SJSA1 (cell line): ENCODE measurements around the gene RAB11FIP3. TPM values are rescaled to one million over a fixed set of nuclear protein-coding genes. Genes with fewer than 3 reads are reported as not detected.

Experiments
- DNase-seq, 2 experiments: peaks; one replicate each; pipeline ENCODE4 v3.0.0-alpha.2; 2015 to 2020; ENCODE audit warnings: low spot score in 2 of 2, low read depth in 1 of 2
- H3K27ac ChIP-seq: fragments of 250-450 bp; sonication (Bioruptor Pico); 2 replicates; pipeline ENCODE4 v1.5.1; 2020; ENCODE audit warnings: mild to moderate bottlenecking, moderate library complexity
- H3K27me3 ChIP-seq: fragments of 250-450 bp; sonication (Bioruptor Pico); replicated peaks from 2 replicates; pipeline ENCODE4 v1.5.1; 2020; ENCODE audit warnings: mild to moderate bottlenecking, moderate library complexity
- H3K36me3 ChIP-seq: fragments of 250-450 bp; sonication (Bioruptor Pico); 2 replicates; pipeline ENCODE4 v1.5.1; 2020; ENCODE audit warnings: mild to moderate bottlenecking
- H3K4me1 ChIP-seq: fragments of 250-450 bp; sonication (Bioruptor Pico); replicated peaks from 2 replicates; pipeline ENCODE4 v1.6.1; 2021; ENCODE audit warnings: mild to moderate bottlenecking
- H3K4me3 ChIP-seq: fragments of 250-450 bp; sonication (Bioruptor Pico); 2 replicates; pipeline ENCODE4 v1.5.1; 2020; ENCODE audit warnings: mild to moderate bottlenecking
- H3K9me3 ChIP-seq: fragments of 250-450 bp; sonication (Bioruptor Pico); replicated peaks from 2 replicates; pipeline ENCODE4 v1.5.1; 2020; ENCODE audit warnings: mild to moderate bottlenecking
- total RNA-seq: library from RNA; depleted of rRNA; stranded (reverse); fragments of >200 nt; shearing (Covaris generic); gene quantifications from 2 replicates; pipeline ENCODE4 v1.2.3, GENCODE V29; 2014

The RAB11FIP3 gene
- total RNA-seq, 1 experiment from 2014 or later: 21.1 TPM

DNA sequence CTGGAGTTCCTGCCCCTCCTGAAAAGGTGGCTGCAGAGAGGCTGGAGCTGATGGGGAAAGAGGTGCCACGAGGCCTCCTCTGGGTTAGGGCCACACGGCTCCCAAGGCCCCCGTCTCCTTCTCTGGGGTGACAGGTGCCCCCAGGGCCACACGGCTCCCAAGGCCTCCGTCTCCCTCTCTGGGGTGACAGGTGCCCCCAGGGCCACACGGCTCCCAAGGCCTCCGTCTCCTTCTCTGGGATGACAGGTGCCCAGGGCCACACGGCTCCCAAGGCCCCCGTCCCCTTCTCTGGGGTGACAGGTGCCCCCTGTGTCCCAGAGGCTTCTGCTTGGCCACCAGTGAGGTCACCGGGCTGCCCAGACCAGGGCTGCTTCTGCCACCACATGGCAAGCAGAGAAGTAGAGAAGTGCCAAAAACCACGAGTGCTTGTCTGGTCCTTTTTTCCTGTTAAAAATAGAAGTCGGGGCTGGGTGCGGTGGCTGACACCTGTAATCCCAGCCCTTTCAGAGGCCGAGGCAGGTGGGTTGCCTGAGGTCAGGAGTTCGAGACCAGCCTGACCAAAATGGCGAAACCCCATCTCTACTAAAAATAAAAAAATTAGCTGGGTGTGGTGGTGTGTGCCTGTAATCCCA lies 106.2 kb downstream of the RAB11FIP3 start:
- H3K4me1 ChIP-seq: peaks cover 31% of the 10 kb centered on the region
- peaks cover 26% of the 10 kb centered on the region for H3K36me3 ChIP-seq
- no peak overlapping the region for H3K4me3 ChIP-seq

DNA sequence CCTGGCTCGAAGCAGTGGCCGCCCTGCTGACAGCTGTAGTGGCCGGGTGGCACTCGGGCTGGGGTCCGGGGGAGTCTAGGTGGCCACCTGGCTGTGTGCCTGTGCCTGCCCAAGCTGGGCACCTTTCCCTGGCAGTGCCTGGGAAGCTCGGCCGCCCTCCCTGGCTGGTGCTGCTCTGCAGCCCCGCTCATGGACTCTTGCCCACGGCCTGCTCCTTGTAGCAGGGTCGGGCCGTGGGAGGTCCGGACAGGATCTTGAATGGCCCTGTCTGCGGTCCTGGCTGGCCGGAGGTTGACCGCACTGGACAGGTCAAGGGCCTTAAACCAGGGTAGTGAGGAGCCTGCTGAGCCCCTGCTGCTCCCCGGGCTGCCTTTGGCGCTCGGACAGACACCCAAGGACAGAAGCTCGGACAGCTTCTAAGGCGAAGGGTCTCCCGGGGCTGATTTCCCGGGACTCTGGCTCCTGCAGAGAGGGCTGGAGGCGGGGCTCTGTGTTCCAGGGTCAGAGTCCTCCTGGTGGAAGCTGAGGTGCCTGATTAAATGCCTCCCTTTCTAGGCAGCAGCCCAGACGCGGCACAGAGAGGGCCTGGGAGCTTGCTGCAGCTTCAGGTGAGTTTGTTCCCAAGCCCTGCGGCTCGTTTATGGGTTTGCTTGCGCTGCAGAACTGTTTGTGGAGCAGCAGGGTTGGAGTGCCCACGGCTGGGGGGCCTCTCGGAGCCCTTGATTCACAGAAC lies 108.1 kb downstream of the RAB11FIP3 start:
- no peaks in the 10 kb centered on the region for H3K27me3 ChIP-seq
- H3K9me3 ChIP-seq: no peaks in the 10 kb centered on the region
- DNase-seq: no peak
- no peak overlapping the region for H3K27ac ChIP-seq
- peaks cover 26% of the 10 kb centered on the region for H3K4me1 ChIP-seq
- H3K4me3 ChIP-seq: no peak overlapping the region
- H3K36me3 ChIP-seq: peaks cover 35% of the 10 kb centered on the region

More for the DNA sequence above, 106.2 kb downstream of the RAB11FIP3 start:
- no peak overlapping the region for H3K27ac ChIP-seq
- no peaks in the 10 kb centered on the region for H3K9me3 ChIP-seq
- no peak for DNase-seq
- H3K27me3 ChIP-seq: no peaks in the 10 kb centered on the region

DNA sequence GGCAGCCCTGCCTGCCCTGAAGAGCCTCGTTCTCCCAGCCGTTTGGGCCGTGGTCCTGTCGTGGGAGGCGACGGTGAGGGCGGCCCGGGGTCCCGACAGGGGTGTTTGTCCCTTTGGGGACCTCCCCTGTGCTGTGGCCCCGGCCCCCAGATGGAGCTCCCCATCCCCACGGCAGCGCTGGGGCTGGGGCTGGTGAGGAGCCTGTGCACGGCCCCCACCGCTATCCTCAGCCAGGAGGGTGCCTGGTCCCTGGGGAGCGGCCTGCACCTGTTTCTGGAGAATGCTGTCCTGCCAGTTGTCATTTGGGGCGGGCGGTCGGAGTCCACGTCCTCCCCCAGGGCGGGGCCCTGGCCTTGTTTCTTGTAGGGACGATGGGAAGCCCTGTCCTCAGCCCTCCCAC lies 108.7 kb downstream of the RAB11FIP3 start:
- DNase-seq: no peak
- Histone ChIP-seq H3K4me1 (peaks cover 20% of the 10 kb centered on the region), H3K4me3 (no peak overlapping the region)

GRCh38 chr16:534856-535445 lies 109.5 kb downstream of the RAB11FIP3 start:
- DNase-seq: no peak
- no peaks in the 10 kb centered on the region for H3K9me3 ChIP-seq
- H3K4me1 ChIP-seq: peaks cover 25% of the 10 kb centered on the region
- no peak overlapping the region; the same call in 1 of the 2 replicates for H3K27ac ChIP-seq
- H3K36me3 ChIP-seq: peaks cover 37% of the 10 kb centered on the region
- H3K27me3 ChIP-seq: no peaks in the 10 kb centered on the region
- H3K4me3 ChIP-seq: no peak overlapping the region

More for the DNA sequence above, 108.7 kb downstream of the RAB11FIP3 start:
- peaks cover 37% of the 10 kb centered on the region for H3K36me3 ChIP-seq
- no peak overlapping the region for H3K27ac ChIP-seq
- H3K27me3 ChIP-seq: no peaks in the 10 kb centered on the region
- H3K9me3 ChIP-seq: no peaks in the 10 kb centered on the region

DNA sequence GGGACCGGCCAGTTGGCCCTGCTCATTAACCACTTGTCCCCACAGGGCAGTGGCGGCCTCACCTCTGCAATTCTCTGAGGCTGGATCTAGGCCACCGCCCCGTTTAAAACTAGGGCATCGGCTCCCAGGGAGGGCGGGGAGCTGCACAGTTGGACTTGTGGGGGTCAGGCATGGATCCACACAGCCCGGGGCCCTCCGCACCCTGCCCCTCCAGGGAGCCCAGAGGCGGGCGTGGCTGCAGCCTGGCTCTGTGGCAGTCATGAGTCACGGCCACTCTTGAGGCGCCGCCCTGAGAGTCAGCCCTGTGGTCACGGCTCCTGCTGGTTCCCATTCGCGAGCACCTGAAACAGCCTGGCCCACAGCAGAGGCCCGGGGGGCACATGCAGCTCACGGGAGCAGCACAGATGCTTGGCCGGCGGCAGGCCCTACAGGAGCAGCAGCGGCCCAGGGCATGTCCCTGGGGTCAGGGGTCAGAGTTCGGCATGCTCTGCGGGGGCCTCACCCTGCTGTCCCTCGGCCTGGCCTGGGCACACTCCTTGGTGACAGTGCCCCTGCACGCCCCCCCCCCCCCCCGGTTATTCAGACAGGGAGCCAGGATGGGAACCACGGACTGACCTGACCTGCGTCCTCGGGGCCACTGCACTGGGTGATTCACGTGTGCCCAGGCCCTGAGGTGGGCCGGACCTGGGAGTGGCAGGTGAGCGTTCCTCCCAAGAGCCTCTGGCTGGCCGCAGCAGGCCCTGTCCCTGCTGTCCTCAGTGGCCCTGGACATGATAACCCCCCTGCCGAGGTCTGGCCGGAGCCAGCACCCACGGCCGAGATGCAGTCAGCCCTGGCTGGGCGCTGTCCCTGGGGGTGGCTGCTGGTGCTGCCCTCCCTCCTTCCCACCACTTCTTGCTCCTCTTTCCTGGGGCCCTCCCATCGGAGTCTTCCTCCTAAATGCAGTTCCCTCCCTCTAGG lies 110.3 kb downstream of the RAB11FIP3 start:
- H3K4me3 ChIP-seq: no peak overlapping the region
- H3K27me3 ChIP-seq: no peaks in the 10 kb centered on the region
- no peak overlapping the region; the same call in 1 of the 2 replicates for H3K27ac ChIP-seq
- H3K36me3 ChIP-seq: peaks cover 40% of the 10 kb centered on the region
- H3K4me1 ChIP-seq: peaks cover 32% of the 10 kb centered on the region
- no peaks in the 10 kb centered on the region for H3K9me3 ChIP-seq
- DNase-seq: peak; percentile 76 to 90

DNA sequence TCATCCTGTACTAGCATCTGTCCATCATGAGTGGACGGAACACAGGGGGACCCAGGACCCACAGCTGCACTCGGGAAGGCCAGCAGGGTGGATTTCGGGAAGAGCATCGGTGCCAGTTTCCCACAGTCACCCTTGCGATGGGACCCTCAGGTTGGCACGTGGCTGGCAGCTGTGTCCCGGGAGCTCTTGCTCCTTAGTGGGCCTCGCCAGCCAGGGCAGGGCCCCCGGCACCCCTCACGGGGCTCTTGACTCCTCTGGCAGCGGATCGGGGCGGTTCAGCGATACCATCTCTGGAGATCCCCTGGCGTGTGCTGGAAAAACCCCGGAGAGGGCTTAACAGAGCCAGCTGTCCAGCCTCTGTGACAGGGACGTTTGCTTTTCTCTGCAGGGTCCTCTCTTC lies 111.3 kb downstream of the RAB11FIP3 start:
- Histone ChIP-seq H3K9me3 (no peaks in the 10 kb centered on the region), H3K27me3 (no peaks in the 10 kb centered on the region), H3K27ac (no peak overlapping the region), H3K4me1 (peaks cover 32% of the 10 kb centered on the region), H3K36me3 (peaks cover 48% of the 10 kb centered on the region), H3K4me3 (no peak overlapping the region)
- DNase-seq: no peak

DNA sequence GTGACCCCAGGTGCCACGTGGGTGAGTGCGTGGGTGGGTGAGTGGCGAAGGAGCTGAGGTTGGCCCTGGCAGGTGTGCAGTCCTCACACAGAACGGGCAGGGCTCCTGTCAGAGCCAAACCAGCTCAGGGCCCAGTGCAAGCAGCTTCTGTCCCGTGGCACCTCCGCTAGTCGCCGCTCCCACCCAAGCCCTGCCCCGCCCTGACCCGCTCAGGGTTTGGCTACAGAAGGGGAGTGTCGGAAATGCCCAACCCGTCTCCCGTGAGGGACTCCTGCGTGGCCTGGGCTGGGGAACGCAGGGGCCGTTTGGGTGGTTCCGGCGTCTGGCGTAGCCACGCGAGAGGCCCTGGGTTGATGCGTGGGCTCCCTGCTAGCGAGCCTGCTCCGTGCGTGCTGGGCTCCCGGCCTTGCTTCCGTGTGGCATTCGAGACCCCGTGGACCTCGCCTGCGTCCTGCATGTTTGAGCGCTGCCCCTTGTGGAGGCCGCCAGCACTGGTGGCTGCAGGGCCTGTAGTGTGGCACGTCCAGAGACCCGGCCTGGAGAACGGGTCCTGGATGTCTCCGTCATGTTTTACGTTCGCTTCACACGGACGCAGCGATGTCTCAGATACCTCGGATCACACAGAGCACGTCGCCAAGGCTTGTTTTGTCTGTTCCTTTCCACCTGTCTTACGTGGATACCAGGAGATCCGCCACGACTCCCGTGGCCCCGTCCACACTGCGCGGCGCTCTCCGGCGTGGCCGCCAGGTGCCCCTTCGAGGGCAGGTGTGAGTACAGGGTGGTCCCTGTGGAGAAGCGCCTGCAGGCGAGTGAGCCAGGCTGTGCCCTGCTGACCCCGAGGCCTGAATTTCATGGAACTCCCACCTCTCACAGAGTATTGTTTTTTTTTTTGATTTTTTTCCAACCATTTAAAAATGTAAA lies 112.2 kb downstream of the RAB11FIP3 start:
- no peaks in the 10 kb centered on the region for H3K9me3 ChIP-seq
- H3K4me3 ChIP-seq: no peak overlapping the region
- peaks cover 48% of the 10 kb centered on the region for H3K36me3 ChIP-seq
- no peak overlapping the region for H3K27ac ChIP-seq
- no peaks in the 10 kb centered on the region for H3K27me3 ChIP-seq
- H3K4me1 ChIP-seq: peaks cover 32% of the 10 kb centered on the region
- no peak for DNase-seq

DNA sequence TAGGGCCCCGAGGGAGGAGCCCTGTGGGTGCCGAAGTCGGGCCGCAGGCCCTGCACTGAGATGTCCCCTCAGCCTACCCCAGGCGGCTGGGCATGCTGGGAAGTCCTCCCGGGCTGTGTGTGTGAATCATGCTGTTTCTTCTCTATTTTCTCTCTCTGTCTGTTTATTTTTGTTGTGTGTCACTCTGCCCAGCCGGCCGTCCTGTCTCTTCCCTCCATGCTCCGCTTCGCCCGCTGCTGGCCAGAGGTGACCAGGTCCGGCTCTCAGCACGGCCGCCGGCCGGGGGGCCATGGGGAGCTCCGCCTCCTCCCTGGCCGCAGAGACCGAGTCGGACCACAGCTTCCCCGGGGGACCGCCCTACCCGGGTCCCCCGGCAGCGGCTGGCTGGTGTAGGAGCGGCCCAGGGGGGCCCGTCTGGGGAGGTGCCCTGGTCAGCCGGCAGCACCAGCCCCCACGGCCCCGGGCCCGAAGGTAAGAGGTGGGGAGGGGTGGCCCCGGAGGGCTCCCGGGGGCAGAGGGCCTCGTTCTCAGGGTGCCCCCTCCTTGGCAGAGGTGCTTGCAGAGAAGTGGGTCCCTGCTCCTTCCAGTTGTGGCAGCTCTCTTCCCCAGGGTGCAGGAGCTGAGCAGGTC lies 114.6 kb downstream of the RAB11FIP3 start:
- Histone ChIP-seq H3K4me1 (peaks cover 26% of the 10 kb centered on the region), H3K9me3 (no peaks in the 10 kb centered on the region), H3K4me3 (peak overlapping the region; percentile 18), H3K27ac (peak overlapping the region; percentile 31; the same call in 1 of the 2 replicates), H3K36me3 (peaks cover 46% of the 10 kb centered on the region), H3K27me3 (no peaks in the 10 kb centered on the region)
- DNase-seq: peak; percentile 91 to 94

DNA sequence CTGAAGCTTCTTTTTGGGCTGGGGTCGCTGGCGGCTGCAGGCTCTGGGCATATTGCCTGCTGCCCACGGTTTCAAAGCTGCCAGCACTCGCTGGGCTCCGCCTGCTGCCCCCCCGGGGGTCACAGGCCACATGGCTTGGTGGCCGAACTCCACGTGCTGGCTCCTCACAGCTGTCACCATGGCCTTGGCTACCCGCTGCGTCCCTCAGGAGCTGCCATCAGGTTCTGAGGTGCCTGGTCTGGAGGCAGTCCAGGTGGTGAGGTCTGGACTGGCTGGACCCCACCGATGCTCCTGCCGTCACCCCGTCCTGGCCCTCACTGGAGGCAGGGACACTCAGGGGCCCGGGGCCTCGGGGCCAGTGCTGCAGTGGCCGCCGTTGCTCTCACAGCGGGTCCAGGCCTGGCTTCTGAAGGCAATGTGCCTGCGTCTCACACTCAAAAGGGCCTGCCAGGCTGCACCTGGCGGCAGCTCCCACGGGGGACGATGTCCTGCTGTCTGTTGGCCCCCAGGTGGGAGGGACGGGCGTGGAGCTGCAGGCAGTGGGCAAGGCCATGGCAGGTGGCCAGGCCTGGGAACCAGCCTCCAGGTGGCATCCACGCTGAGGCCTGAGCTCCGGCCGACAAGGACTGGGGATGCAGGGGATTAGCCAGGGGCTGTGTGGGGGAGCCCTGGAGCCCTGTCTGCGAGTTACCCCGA lies 115.3 kb downstream of the RAB11FIP3 start:
- H3K9me3 ChIP-seq: no peaks in the 10 kb centered on the region
- no peak for DNase-seq
- no peak overlapping the region for H3K4me3 ChIP-seq
- H3K4me1 ChIP-seq: peaks cover 19% of the 10 kb centered on the region
- H3K36me3 ChIP-seq: peaks cover 44% of the 10 kb centered on the region
- no peaks in the 10 kb centered on the region for H3K27me3 ChIP-seq
- no peak overlapping the region for H3K27ac ChIP-seq

GRCh38 chr16:543301-544164 lies 118.1 kb downstream of the RAB11FIP3 start:
- H3K4me1 ChIP-seq: peaks cover 15% of the 10 kb centered on the region
- no peak for DNase-seq
- no peaks in the 10 kb centered on the region for H3K27me3 ChIP-seq
- H3K36me3 ChIP-seq: peaks cover 42% of the 10 kb centered on the region
- no peak overlapping the region for H3K4me3 ChIP-seq
- no peak overlapping the region for H3K27ac ChIP-seq
- no peaks in the 10 kb centered on the region for H3K9me3 ChIP-seq

- Histone ChIP-seq H3K4me3 (no peak overlapping the region), H3K4me1 (peaks cover 11% of the 10 kb centered on the region), H3K27ac (no peak overlapping the region), H3K27me3 (no peaks in the 10 kb centered on the region), H3K36me3 (peaks cover 43% of the 10 kb centered on the region), H3K9me3 (no peaks in the 10 kb centered on the region)
- no peak for DNase-seq
Observed at GRCh38 chr16:544517-544916, 119.1 kb downstream of the RAB11FIP3 start.
